ENCODE results near the gene IVD. TPM values are rescaled to one million over a fixed set of nuclear protein-coding genes. Genes with fewer than 3 reads are reported as not detected.

IVD gene
- polyA plus RNA-seq, 1 donor from 2014 or later: 28.6 TPM

- Histone ChIP-seq H3K9me3 (ENCODE audit: low read length) (no peaks in the 10 kb centered on the region), H3K79me2 (replicated peaks; ENCODE audit: insufficient read depth, low read length) (peaks cover 1% of the 10 kb centered on the region), H2AFZ (ENCODE audit: low read depth, low read length) (no peak overlapping the region), H3K4me3 (ENCODE audit: low read length) (no peak overlapping the region), H3F3A (ENCODE audit: insufficient read depth, low read length, poor library complexity, severe bottlenecking) (no peaks in the 10 kb centered on the region), H4K20me1 (ENCODE audit: insufficient read depth) (no peaks in the 10 kb centered on the region), H3K36me3 (ENCODE audit: insufficient read depth, low read length) (peaks cover 6% of the 10 kb centered on the region), H3K9ac (ENCODE audit: low read length) (no peak overlapping the region), H3K9me2 (ENCODE audit: insufficient read depth, low read length) (no peaks in the 10 kb centered on the region), H3K27me3 (ENCODE audit: insufficient read depth, low read depth, low read length) (peaks cover 3% of the 10 kb centered on the region), H3K27ac (ENCODE audit: low read length) (no peak overlapping the region), H3K4me2 (ENCODE audit: low read length) (no peak overlapping the region)
- TF ChIP-seq RAD21 (conservative IDR thresholded peaks at IDR 0.05) (no peak), EP300 (conservative IDR thresholded peaks at IDR 0.05; ENCODE audit: poor library complexity, severe bottlenecking) (no peak), REST (IDR thresholded peaks at IDR 0.05; ENCODE audit: borderline replicate concordance) (no peak), MXI1 (conservative IDR thresholded peaks at IDR 0.05; ENCODE audit: poor library complexity, severe bottlenecking) (no peak), EZH2 (IDR thresholded peaks at IDR 0.05; ENCODE audit: borderline replicate concordance, insufficient read depth, low read length, poor library complexity, severe bottlenecking) (no peak), SMC3 (conservative IDR thresholded peaks at IDR 0.05; ENCODE audit: poor library complexity) (no peak), TAF1 (IDR thresholded peaks at IDR 0.05; ENCODE audit: low read depth) (no peak), CTCF (IDR thresholded peaks at IDR 0.05; ENCODE audit: poor library complexity, severe bottlenecking) (no peak), POLR2AphosphoS5 (IDR thresholded peaks at IDR 0.05) (no peak)
Measured at GRCh38 chr15:40364251-40364650, 41.3 kb upstream of the IVD start.

GRCh38 chr15:40365016-40365415 lies 40.6 kb upstream of the IVD start:
- no peak overlapping the region for H2AFZ ChIP-seq (ENCODE audit: low read depth, low read length)
- H3K4me2 ChIP-seq (ENCODE audit: low read length): no peak overlapping the region
- no peak overlapping the region for H3K4me3 ChIP-seq (ENCODE audit: low read length)
- no peak overlapping the region for H3K27ac ChIP-seq (ENCODE audit: low read length)
- no peaks in the 10 kb centered on the region for H3K79me2 ChIP-seq (replicated peaks; ENCODE audit: insufficient read depth, low read length)
- peaks cover 6% of the 10 kb centered on the region for H3K36me3 ChIP-seq (ENCODE audit: insufficient read depth, low read length)
- H3F3A ChIP-seq (ENCODE audit: insufficient read depth, low read length, poor library complexity, severe bottlenecking): no peaks in the 10 kb centered on the region
- TF ChIP-seq REST (IDR thresholded peaks at IDR 0.05; ENCODE audit: borderline replicate concordance) (no peak), SMC3 (conservative IDR thresholded peaks at IDR 0.05; ENCODE audit: poor library complexity) (no peak), EZH2 (IDR thresholded peaks at IDR 0.05; ENCODE audit: borderline replicate concordance, insufficient read depth, low read length, poor library complexity, severe bottlenecking) (no peak), MXI1 (conservative IDR thresholded peaks at IDR 0.05; ENCODE audit: poor library complexity, severe bottlenecking) (no peak), EP300 (conservative IDR thresholded peaks at IDR 0.05; ENCODE audit: poor library complexity, severe bottlenecking) (no peak), POLR2AphosphoS5 (IDR thresholded peaks at IDR 0.05) (no peak), CTCF (IDR thresholded peaks at IDR 0.05; ENCODE audit: poor library complexity, severe bottlenecking) (no peak), TAF1 (IDR thresholded peaks at IDR 0.05; ENCODE audit: low read depth) (no peak), RAD21 (conservative IDR thresholded peaks at IDR 0.05) (no peak)
- no peak overlapping the region for H3K9ac ChIP-seq (ENCODE audit: low read length)
- H3K9me2 ChIP-seq (ENCODE audit: insufficient read depth, low read length): no peaks in the 10 kb centered on the region
- H4K20me1 ChIP-seq (ENCODE audit: insufficient read depth): no peaks in the 10 kb centered on the region
- no peaks in the 10 kb centered on the region for H3K27me3 ChIP-seq (ENCODE audit: insufficient read depth, low read depth, low read length)
- no peaks in the 10 kb centered on the region for H3K9me3 ChIP-seq (ENCODE audit: low read length)

All from neural cell (in vitro differentiated cells).